ENCODE results near the gene BRD3OS. TPM values are rescaled to one million over a fixed set of nuclear protein-coding genes. Genes with fewer than 3 reads are reported as not detected.

BRD3OS gene
- total RNA-seq, 1 donor from 2014 or later: 17.3 TPM

DNA sequence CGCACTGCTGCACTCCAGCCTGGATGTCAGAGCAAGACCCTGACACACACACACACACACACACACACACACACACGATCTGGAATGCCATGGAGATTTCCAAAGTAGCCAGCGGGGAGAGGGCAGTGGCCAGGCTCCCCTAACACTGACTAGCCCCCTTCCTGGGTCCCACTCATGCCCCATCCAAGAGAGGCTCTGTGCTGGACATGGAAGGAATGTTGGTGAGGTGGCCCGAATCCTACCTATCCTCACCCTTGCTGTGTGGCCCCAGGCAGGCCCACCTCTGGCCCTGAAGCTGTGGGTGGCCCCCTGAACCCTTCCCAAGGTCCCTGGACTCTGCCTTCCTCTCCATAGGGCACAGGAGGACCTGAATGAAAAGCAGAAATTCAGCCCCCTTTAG, 35.3 kb downstream of the BRD3OS start:
- no peaks in the 10 kb centered on the region for H3K27me3 Mint-ChIP-seq
- TF ChIP-seq, protein P1, sequence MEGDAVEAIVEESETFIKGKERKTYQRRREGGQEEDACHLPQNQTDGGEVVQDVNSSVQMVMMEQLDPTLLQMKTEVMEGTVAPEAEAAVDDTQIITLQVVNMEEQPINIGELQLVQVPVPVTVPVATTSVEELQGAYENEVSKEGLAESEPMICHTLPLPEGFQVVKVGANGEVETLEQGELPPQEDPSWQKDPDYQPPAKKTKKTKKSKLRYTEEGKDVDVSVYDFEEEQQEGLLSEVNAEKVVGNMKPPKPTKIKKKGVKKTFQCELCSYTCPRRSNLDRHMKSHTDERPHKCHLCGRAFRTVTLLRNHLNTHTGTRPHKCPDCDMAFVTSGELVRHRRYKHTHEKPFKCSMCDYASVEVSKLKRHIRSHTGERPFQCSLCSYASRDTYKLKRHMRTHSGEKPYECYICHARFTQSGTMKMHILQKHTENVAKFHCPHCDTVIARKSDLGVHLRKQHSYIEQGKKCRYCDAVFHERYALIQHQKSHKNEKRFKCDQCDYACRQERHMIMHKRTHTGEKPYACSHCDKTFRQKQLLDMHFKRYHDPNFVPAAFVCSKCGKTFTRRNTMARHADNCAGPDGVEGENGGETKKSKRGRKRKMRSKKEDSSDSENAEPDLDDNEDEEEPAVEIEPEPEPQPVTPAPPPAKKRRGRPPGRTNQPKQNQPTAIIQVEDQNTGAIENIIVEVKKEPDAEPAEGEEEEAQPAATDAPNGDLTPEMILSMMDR (IDR thresholded peaks at IDR 0.05): no peak
- intact Hi-C loops (cut with micrococcal nuclease): loop anchor here (1.0 to 10.0 kb wide), 7 partner anchors 35 to 1904 kb away; partner anchors contain the start of genes BRD3OS, SURF6, UBAC1 and VAV2
- no peaks in the 10 kb centered on the region for H3K9me3 Mint-ChIP-seq
- ATAC-seq (ENCODE audit: low read depth): no peak
- CTCF ChIA-PET: no interaction called here
- DNase-seq: no peak
- no peak overlapping the region for H3K27ac Mint-ChIP-seq
- H3K4me3 Mint-ChIP-seq: peak overlapping the region; percentile 50
- peaks cover 68% of the 10 kb centered on the region for H3K4me1 Mint-ChIP-seq
- POLR2A ChIA-PET: interaction anchor here (0.6 kb wide), 1 partner anchor 234 kb away, joined by 3 read pairs; no protein-coding TSS in a partner anchor
- peaks cover 4% of the 10 kb centered on the region for H3K36me3 Mint-ChIP-seq (ENCODE audit: low read depth)

DNA sequence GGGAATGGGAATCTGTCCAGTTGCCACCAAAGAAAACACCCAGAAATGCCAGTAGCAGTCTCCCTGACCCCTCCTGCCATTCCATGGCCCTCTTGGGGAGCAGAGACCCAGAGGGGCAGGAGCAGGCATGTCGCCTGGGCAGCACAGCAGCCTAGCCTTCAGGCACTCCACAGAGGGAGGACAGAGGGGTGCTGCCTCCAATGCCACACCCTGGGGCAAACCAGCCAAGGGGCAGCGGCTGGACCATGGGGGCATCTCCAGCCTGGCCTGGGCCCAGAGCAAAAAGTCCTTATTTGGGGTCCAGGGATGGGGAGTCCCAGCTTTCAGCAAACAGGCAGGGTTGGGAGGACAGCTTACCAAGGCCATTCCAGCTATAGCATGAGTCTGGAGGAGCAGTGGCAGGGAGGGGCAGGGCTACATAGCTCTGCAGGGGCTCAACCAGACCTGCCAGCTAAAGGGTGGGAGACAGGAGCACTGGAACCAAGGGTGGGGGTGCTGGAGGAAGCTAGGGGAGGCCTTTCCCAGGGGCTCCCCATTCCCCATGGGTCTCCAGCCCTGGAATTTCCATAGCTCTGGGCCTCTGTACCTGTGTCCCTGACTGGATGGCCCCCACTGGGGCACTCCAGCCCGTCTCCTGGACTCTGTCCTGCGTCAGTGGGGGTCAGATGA, 35.9 kb downstream of the BRD3OS start:
- Mint-ChIP-seq H3K36me3 (ENCODE audit: low read depth) (peaks cover 4% of the 10 kb centered on the region), H3K4me1 (peaks cover 71% of the 10 kb centered on the region), H3K27me3 (no peaks in the 10 kb centered on the region), H3K9me3 (no peaks in the 10 kb centered on the region), H3K4me3 (no peak overlapping the region), H3K27ac (no peak overlapping the region)
- ATAC-seq (ENCODE audit: low read depth) (no peak), DNase-seq (peak; percentile 14)
- TF ChIP-seq, protein P1 (IDR thresholded peaks at IDR 0.05): no peak
- intact Hi-C loops (cut with micrococcal nuclease): loop anchor here (2.0 to 10.0 kb wide), 6 partner anchors 36 to 1904 kb away; partner anchors contain the start of genes SURF6, UBAC1 and VAV2
- CTCF ChIA-PET: no interaction called here
- POLR2A ChIA-PET: interaction anchor here (0.6 kb wide), 1 partner anchor 601 kb away, joined by 3 read pairs; the partner anchor contains the start of gene CACFD1

GRCh38 chr9:134061688-134062371, 36.5 kb downstream of the BRD3OS start:
- Mint-ChIP-seq H3K4me1 (peaks cover 74% of the 10 kb centered on the region), H3K36me3 (ENCODE audit: low read depth) (peaks cover 4% of the 10 kb centered on the region), H3K4me3 (no peak overlapping the region), H3K27ac (no peak overlapping the region), H3K27me3 (no peaks in the 10 kb centered on the region), H3K9me3 (no peaks in the 10 kb centered on the region)
- ChIA-PET CTCF (no interaction called here), POLR2A (interaction anchor here (0.6 kb wide), 1 partner anchor 602 kb away, joined by 3 read pairs; the partner anchor contains the start of gene CACFD1)
- intact Hi-C loops (cut with micrococcal nuclease): loop anchor here (2.0 to 10.0 kb wide), 6 partner anchors 35 to 1903 kb away; partner anchors contain the start of genes SURF6, UBAC1 and VAV2
- DNase-seq: no peak
- TF ChIP-seq, protein P1 (IDR thresholded peaks at IDR 0.05): no peak
- no peak for ATAC-seq (ENCODE audit: low read depth)

- intact Hi-C loops (cut with micrococcal nuclease): loop anchor here (5.0 to 10.0 kb wide), 4 partner anchors 35 to 1902 kb away; partner anchors contain the start of genes SURF6 and UBAC1
- H3K4me1 Mint-ChIP-seq: peaks cover 76% of the 10 kb centered on the region
- H3K27ac Mint-ChIP-seq: no peak overlapping the region
- no peaks in the 10 kb centered on the region for H3K27me3 Mint-ChIP-seq
- no peaks in the 10 kb centered on the region for H3K9me3 Mint-ChIP-seq
- ATAC-seq (ENCODE audit: low read depth) (no peak), DNase-seq (no peak)
- H3K4me3 Mint-ChIP-seq: no peak overlapping the region
- H3K36me3 Mint-ChIP-seq (ENCODE audit: low read depth): peaks cover 4% of the 10 kb centered on the region
- POLR2A ChIA-PET: interaction anchor here (1.1 kb wide), 1 partner anchor 37 kb away, joined by 3 read pairs; no protein-coding TSS in a partner anchor
- CTCF ChIA-PET: no interaction called here
- TF ChIP-seq, protein P1 (IDR thresholded peaks at IDR 0.05): no peak
Observed at GRCh38 chr9:134062461-134063087, 37.3 kb downstream of the BRD3OS start.

Data from activated B cell treated with CpG ODN at 0.5 μM for 24 hours (primary cell).